Stimulated activated CD4-positive, alpha-beta T cell treated with anti-CD3 and anti-CD28 coated beads, TNF-alpha, amount 100 ng/mL, for 1 hour (primary cell): ENCODE results near the gene MED12L.

ENCODE experiments used
- DNase-seq, 3 donors: peaks; one replicate each; pipeline ENCODE4 v3.0.0-alpha.2; 2020; ENCODE audit warnings: low read depth in 3 of 3, low spot score in 1 of 3

Gene MED12L

GRCh38 chr3:151445273-151446001 is 360.0 kb downstream of the MED12L start:
- no peak for DNase-seq

- DNase-seq, result no peak
Measured at GRCh38 chr3:151446002-151446340, 360.5 kb downstream of the MED12L start.

- no peak for DNase-seq
Measured at GRCh38 chr3:151452368-151452767, 366.9 kb downstream of the MED12L start.

GRCh38 chr3:151452841-151453240 is 367.4 kb downstream of the MED12L start:
- DNase-seq, result no peak

- DNase-seq, result no peak
Measured at GRCh38 chr3:151456065-151456464, 370.6 kb downstream of the MED12L start.

GRCh38 chr3:151459358-151459757 is 373.9 kb downstream of the MED12L start:
- DNase-seq, result no peak

GRCh38 chr3:151460228-151460627 is 374.8 kb downstream of the MED12L start:
- no peak for DNase-seq

GRCh38 chr3:151460774-151461450 is 375.4 kb downstream of the MED12L start, which contains the start of gene IGSF10:
TSS of gene IGSF10 (minus strand) at chr3:151461061. CDS start at chr3:151458709, 2,352 bp downstream.
- DNase-seq, result no peak

GRCh38 chr3:151462278-151462780 is 376.9 kb downstream of the MED12L start:
- DNase-seq, result no peak

GRCh38 chr3:151462991-151463390 is 377.5 kb downstream of the MED12L start:
- no peak for DNase-seq

GRCh38 chr3:151467069-151467468 is 381.6 kb downstream of the MED12L start:
- no peak for DNase-seq

GRCh38 chr3:151468284-151468917 is 382.9 kb downstream of the MED12L start:
- DNase-seq, result no peak

- no peak for DNase-seq
Measured at GRCh38 chr3:151476344-151477018, 391.0 kb downstream of the MED12L start.

- DNase-seq, result no peak
Measured at GRCh38 chr3:151477591-151478334, 392.3 kb downstream of the MED12L start.

- no peak for DNase-seq
Measured at GRCh38 chr3:151478335-151478697, 392.9 kb downstream of the MED12L start.

GRCh38 chr3:151479452-151479851 is 394.0 kb downstream of the MED12L start:
- no peak for DNase-seq

- no peak for DNase-seq
Measured at GRCh38 chr3:151480492-151480891, 395.0 kb downstream of the MED12L start.

GRCh38 chr3:151483488-151483887 is 398.0 kb downstream of the MED12L start:
- DNase-seq, result no peak

- DNase-seq, result no peak
Measured at GRCh38 chr3:151483961-151484520, 398.6 kb downstream of the MED12L start.
